SK-MEL-5 (cell line): ENCODE data around the gene HTR1D. TPM values are rescaled to one million over a fixed set of nuclear protein-coding genes. Genes with fewer than 3 reads are reported as not detected.
"Not testable (repeated sequence)": the region's sequence is repeated elsewhere in the genome, so short reads cannot be mapped to it uniquely, and the experiment has no call there.

ENCODE experiments used
- DNase-seq: peaks from one replicate; pipeline ENCODE4 v3.0.0-alpha.2; 2016; ENCODE audit warnings: low read depth, low spot score
- in situ Hi-C: cut with HindIII; loops from 2 replicates; pipeline ENCODE4 v1.10.0; 2016; ENCODE audit warnings: low sequenced_read_pairs, high pct_unique_total_duplicates, low pct_unique_long_range_greater_than_20kb
- total RNA-seq: library from RNA; depleted of rRNA; stranded (reverse); fragments of >200 nt; shearing (Covaris generic); gene quantifications from 2 replicates; pipeline ENCODE4 v1.2.3, GENCODE V29; 2014

The HTR1D gene
- total RNA-seq, 1 experiment from 2014 or later: not detected

- DNase-seq, in situ Hi-C loops: not testable (repeated sequence)
Observed at GRCh38 chr1:23223490-23223951, 6.2 kb upstream of the HTR1D start.

GRCh38 chr1:23222742-23223141 is 5.4 kb upstream of the HTR1D start:
- in situ Hi-C loops: no loop called here
- DNase-seq: no peak

GRCh38 chr1:23222331-23222730 is 5.0 kb upstream of the HTR1D start:
- no peak for DNase-seq
- in situ Hi-C loops: no loop called here

GRCh38 chr1:23221107-23221506 is 3.8 kb upstream of the HTR1D start:
- DNase-seq: no peak

GRCh38 chr1:23216771-23217420 is 406 bp downstream of the HTR1D start:
- in situ Hi-C loops: no loop called here
- DNase-seq: no peak

More at GRCh38 chr1:23221107-23221506, 3.8 kb upstream of the HTR1D start:
- in situ Hi-C loops: no loop called here

GRCh38 chr1:23215751-23216449 is 1.4 kb downstream of the HTR1D start:
- no peak for DNase-seq
- in situ Hi-C loops: no loop called here

- no peak for DNase-seq
- in situ Hi-C loops: no loop called here
Observed at GRCh38 chr1:23215291-23215690, 2.0 kb downstream of the HTR1D start.

GRCh38 chr1:23214640-23215039 is 2.7 kb downstream of the HTR1D start:
- DNase-seq: no peak
- in situ Hi-C loops: no loop called here

GRCh38 chr1:23211955-23212354 is 5.3 kb downstream of the HTR1D start:
- in situ Hi-C loops: no loop called here
- DNase-seq: no peak

GRCh38 chr1:23210963-23211362 is 6.3 kb downstream of the HTR1D start:
- in situ Hi-C loops: no loop called here

GRCh38 chr1:23210351-23210785 is 6.9 kb downstream of the HTR1D start:
- DNase-seq: no peak
- in situ Hi-C loops: no loop called here

More at GRCh38 chr1:23210963-23211362, 6.3 kb downstream of the HTR1D start:
- DNase-seq: no peak

GRCh38 chr1:23209770-23210169 is 7.5 kb downstream of the HTR1D start:
- DNase-seq: no peak
- in situ Hi-C loops: no loop called here

GRCh38 chr1:23208527-23208926 is 8.8 kb downstream of the HTR1D start:
- no peak for DNase-seq
- in situ Hi-C loops: no loop called here

- DNase-seq, in situ Hi-C loops: not testable (repeated sequence)
Observed at GRCh38 chr1:23207733-23208132, 9.6 kb downstream of the HTR1D start.

- DNase-seq: no peak
- in situ Hi-C loops: no loop called here
Observed at GRCh38 chr1:23202263-23202749, 15.0 kb downstream of the HTR1D start.

GRCh38 chr1:23200883-23201282 is 16.4 kb downstream of the HTR1D start:
- in situ Hi-C loops: no loop called here
- peak; percentile 32 for DNase-seq

- in situ Hi-C loops: no loop called here
- DNase-seq: peak; percentile 46
Observed at GRCh38 chr1:23198373-23198772, 18.9 kb downstream of the HTR1D start.

GRCh38 chr1:23196627-23197328 is 20.5 kb downstream of the HTR1D start:
- DNase-seq: no peak
- in situ Hi-C loops: no loop called here
